Caco-2 (cell line): ENCODE results near the gene KIF6. TPM values are rescaled to one million over a fixed set of nuclear protein-coding genes. Genes with fewer than 3 reads are reported as not detected.

Experiments used
- BruUV-seq: library from RNA; stranded (reverse); fragments of 400-500 nt; replicated peaks from 2 replicates; lab custom pipeline; 2021; lab: Mats Ljungman, UMichigan
- CTCF ChIA-PET: fragments of 300-600 bp; sonication (Branson Sonifier 250); formaldehyde crosslinking; loops from one replicate; lab custom pipeline; 2022; ENCODE audit warnings: antibody characterized with exemption; lab: Charles Lee
- POLR2A ChIA-PET: fragments of 300-600 bp; sonication (Branson Sonifier 250); formaldehyde crosslinking; loops from one replicate; lab custom pipeline; 2022; ENCODE audit warnings: antibody characterized with exemption; lab: Charles Lee
- DNase-seq, 2 experiments: peaks; one replicate each; pipeline versions ENCODE4 v3.0.0 to v3.0.0-alpha.2; 2020 to 2022
- H3K27me3 ChIP-seq: replicated peaks from 2 replicates; pipeline ENCODE4 v1.6.0; 2011; ENCODE audit warnings: low read length; ENCODE audit not compliant: control insufficient read depth, insufficient read depth
- H3K36me3 ChIP-seq: 2 replicates; pipeline ENCODE4 v1.5.1; 2011; ENCODE audit warnings: low read length; ENCODE audit not compliant: control insufficient read depth, insufficient read depth
- H3K4me1 ChIP-seq: fragments of 250-450 bp; sonication (Bioruptor Pico); 2 replicates; pipeline ENCODE4 v1.5.1; 2020; ENCODE audit warnings: mild to moderate bottlenecking
- H3K4me3 ChIP-seq: 2 replicates; pipeline ENCODE4 v1.5.1; 2011; ENCODE audit warnings: low read depth, mild to moderate bottlenecking, control low read depth, low read length
- H3K9me3 ChIP-seq: fragments of 250-450 bp; sonication (Bioruptor Pico); 2 replicates; pipeline ENCODE4 v1.5.1; 2020; ENCODE audit warnings: mild to moderate bottlenecking, moderate library complexity
- H3K27ac Mint-ChIP-seq: one replicate; pipeline ENCODE4 v1.8.0; 2022; ENCODE audit warnings: mixed read lengths; ENCODE audit not compliant: unreplicated experiment
- H3K27me3 Mint-ChIP-seq: one replicate; pipeline ENCODE4 v1.8.0; 2022; ENCODE audit warnings: mixed read lengths; ENCODE audit not compliant: insufficient read depth, unreplicated experiment
- H3K36me3 Mint-ChIP-seq: one replicate; pipeline ENCODE4 v1.8.0; 2022; ENCODE audit warnings: mild to moderate bottlenecking, mixed read lengths; ENCODE audit not compliant: insufficient read depth, unreplicated experiment
- H3K4me1 Mint-ChIP-seq: one replicate; pipeline ENCODE4 v1.8.0; 2022; ENCODE audit warnings: low read depth, mixed read lengths; ENCODE audit not compliant: unreplicated experiment
- H3K4me3 Mint-ChIP-seq: one replicate; pipeline ENCODE4 v1.8.0; 2022; ENCODE audit warnings: mild to moderate bottlenecking, moderate library complexity, mixed read lengths; ENCODE audit not compliant: unreplicated experiment
- H3K9me3 Mint-ChIP-seq: one replicate; pipeline ENCODE4 v1.8.0; 2022; ENCODE audit warnings: mixed read lengths; ENCODE audit not compliant: unreplicated experiment
- CTCF ChIP-seq, 2 experiments: fragments of 200-600 bp in 1 of 2; IDR thresholded peaks; 1 replicate in 1 of 2; 2 replicates in 1 of 2; pipeline versions ENCODE4 v1.5.1 to v1.8.0; 2011 to 2022; ENCODE audit warnings: antibody characterized with exemption in 1 of 2, control low read depth in 1 of 2, inconsistent platforms in 1 of 2, low read depth in 1 of 2, low read length in 1 of 2, mild to moderate bottlenecking in 1 of 2, moderate library complexity in 1 of 2; ENCODE audit not compliant: insufficient read depth in 1 of 2, severe bottlenecking in 1 of 2, unreplicated experiment in 1 of 2
- intact Hi-C: fragments of 100-400 bp; cut with micrococcal nuclease; formaldehyde crosslinking; loops from one replicate; pipeline ENCODE4 v1.10.0; 2022; ENCODE audit not compliant: unreplicated experiment
- total RNA-seq: library from RNA; stranded (reverse); gene quantifications from 2 replicates; pipeline ENCODE4 v1.2.3, GENCODE V29; 2022

Gene KIF6
- total RNA-seq, 1 experiment from 2014 or later: not detected

DNA sequence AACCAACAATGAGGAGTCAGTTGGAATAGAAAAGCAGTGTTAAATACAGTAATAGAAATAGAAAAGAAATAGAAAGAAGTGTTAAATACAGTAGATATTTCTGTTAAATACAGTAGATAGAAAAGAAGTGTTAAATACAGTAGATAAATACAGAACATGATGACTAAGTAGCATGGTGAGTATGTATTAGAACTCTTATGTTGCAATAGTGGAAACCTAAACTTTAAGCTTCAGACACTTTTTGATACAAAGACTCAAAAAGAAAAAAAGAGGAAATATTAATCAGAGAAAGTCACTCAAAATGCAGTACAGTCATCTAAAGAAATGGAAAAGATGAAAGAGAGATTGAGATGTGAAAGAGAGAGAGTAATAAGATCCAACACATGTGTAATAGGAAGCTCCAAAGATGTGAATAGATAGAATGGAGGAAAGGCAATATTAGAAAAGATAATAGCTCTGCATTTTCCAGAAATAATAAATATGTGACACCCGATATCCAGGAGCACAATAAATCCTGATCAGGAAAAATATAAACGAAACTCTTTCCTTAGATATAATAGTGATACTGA lies 271.2 kb downstream of the KIF6 start:
- Mint-ChIP-seq H3K4me1 (no peaks in the 10 kb centered on the region), H3K4me3 (no peak overlapping the region), H3K36me3 (no peaks in the 10 kb centered on the region), H3K27me3 (peaks cover 14% of the 10 kb centered on the region), H3K27ac (no peak overlapping the region), H3K9me3 (peaks cover 14% of the 10 kb centered on the region)
- ChIA-PET CTCF (no interaction called here), POLR2A (no interaction called here)
- intact Hi-C loops: no loop called here
- no peaks in the 10 kb centered on the region for H3K36me3 ChIP-seq
- TF ChIP-seq CTCF (IDR thresholded peaks at IDR 0.05; ENCODE audit: insufficient read depth in 1 of 2, low read depth in 1 of 2, low read length in 1 of 2, severe bottlenecking in 1 of 2, unreplicated experiment in 1 of 2): no peak
- H3K4me3 ChIP-seq: no peak overlapping the region
- BruUV-seq: no TSS peak
- H3K9me3 ChIP-seq: no peaks in the 10 kb centered on the region; the same call in 1 of the 2 replicates
- no peaks in the 10 kb centered on the region for H3K27me3 ChIP-seq
- no peak for DNase-seq
- no peaks in the 10 kb centered on the region for H3K4me1 ChIP-seq

- intact Hi-C loops: no loop called here
- CTCF ChIA-PET: no interaction called here
- BruUV-seq: no TSS peak
Observed at GRCh38 chr6:39453241-39453640, 272.0 kb downstream of the KIF6 start.

More at GRCh38 chr6:39453241-39453640, 272.0 kb downstream of the KIF6 start:
- POLR2A ChIA-PET: no interaction called here
- Mint-ChIP-seq H3K27ac (no peak overlapping the region), H3K4me1 (no peaks in the 10 kb centered on the region), H3K27me3 (peaks cover 17% of the 10 kb centered on the region), H3K36me3 (no peaks in the 10 kb centered on the region), H3K4me3 (no peak overlapping the region), H3K9me3 (peaks cover 14% of the 10 kb centered on the region)
- no peak for DNase-seq
- Histone ChIP-seq H3K36me3 (no peaks in the 10 kb centered on the region), H3K4me1 (no peaks in the 10 kb centered on the region), H3K27me3 (no peaks in the 10 kb centered on the region), H3K9me3 (no peaks in the 10 kb centered on the region; the same call in 1 of the 2 replicates), H3K4me3 (no peak overlapping the region)
- TF ChIP-seq CTCF (IDR thresholded peaks at IDR 0.05; ENCODE audit: insufficient read depth in 1 of 2, low read depth in 1 of 2, low read length in 1 of 2, severe bottlenecking in 1 of 2, unreplicated experiment in 1 of 2): no peak
